Osteoblast (primary cell): Measurements from ENCODE around the gene FNBP1L. TPM values are rescaled to one million over a fixed set of nuclear protein-coding genes. Genes with fewer than 3 reads are reported as not detected.

Source experiments
- DNase-seq: peaks from one replicate; pipeline ENCODE4 v3.0.0; 2011; ENCODE audit warnings: low spot score, mixed read lengths; ENCODE audit not compliant: insufficient read length; ENCODE audit errors: missing footprints
- H2AFZ ChIP-seq: 2 replicates; pipeline ENCODE4 v1.6.0; 2011; ENCODE audit warnings: mild to moderate bottlenecking, low read length
- H3K27ac ChIP-seq: 2 replicates; pipeline ENCODE4 v1.5.1; 2011; ENCODE audit warnings: mild to moderate bottlenecking, low read depth, low read length, moderate library complexity
- H3K27me3 ChIP-seq: 2 replicates; pipeline ENCODE4 v1.6.0; 2012; ENCODE audit warnings: mild to moderate bottlenecking, control low read depth, inconsistent platforms, low read length, moderate library complexity; ENCODE audit not compliant: insufficient read depth
- H3K36me3 ChIP-seq: 2 replicates; pipeline ENCODE4 v1.5.1; 2011; ENCODE audit warnings: mild to moderate bottlenecking, low read length, control low read depth, moderate library complexity; ENCODE audit not compliant: insufficient read depth
- H3K4me1 ChIP-seq: 2 replicates; pipeline ENCODE4 v1.5.1; 2011; ENCODE audit warnings: mild to moderate bottlenecking, low read length, control low read depth, moderate library complexity; ENCODE audit not compliant: insufficient read depth
- H3K4me2 ChIP-seq: 2 replicates; pipeline ENCODE4 v1.6.0; 2011; ENCODE audit warnings: mild to moderate bottlenecking, low read length; ENCODE audit not compliant: insufficient read depth
- H3K4me3 ChIP-seq: fragments of 200-600 bp; sonication (generic); 3 replicates; pipeline ENCODE4 v1.5.1; 2012; ENCODE audit warnings: mild to moderate bottlenecking, low read length, inconsistent platforms; ENCODE audit not compliant: insufficient read depth
- H3K79me2 ChIP-seq: 2 replicates; pipeline ENCODE4 v1.6.0; 2012; ENCODE audit warnings: mild to moderate bottlenecking, low read length, control low read depth, inconsistent platforms; ENCODE audit not compliant: insufficient read depth
- H3K9me3 ChIP-seq: 2 replicates; pipeline ENCODE4 v1.5.1; 2011; ENCODE audit warnings: low read depth, low read length, control low read depth
- H4K20me1 ChIP-seq: 2 replicates; pipeline ENCODE4 v1.6.0; 2012; ENCODE audit warnings: mild to moderate bottlenecking, low read length, control low read depth; ENCODE audit not compliant: insufficient read depth
- CTCF ChIP-seq: IDR thresholded peaks from 2 replicates; pipeline ENCODE4 v1.5.1; 2011; ENCODE audit warnings: mild to moderate bottlenecking, low read depth, low read length, moderate library complexity; ENCODE audit errors: extremely low read depth
- total RNA-seq: library from RNA; depleted of rRNA; stranded (reverse); fragments of >200 nt; gene quantifications from 2 replicates; pipeline ENCODE4 v1.2.3, GENCODE V29; 2012

Gene FNBP1L
- total RNA-seq, 1 donor, result 8.7 TPM

GRCh38 chr1:93598396-93598795 lies 150.5 kb downstream of the FNBP1L start:
- Histone ChIP-seq H3K36me3 (peaks cover 3% of the 10 kb centered on the region), H2AFZ (no peak overlapping the region), H4K20me1 (peaks cover 67% of the 10 kb centered on the region), H3K4me2 (no peak overlapping the region), H3K4me1 (peaks cover 26% of the 10 kb centered on the region), H3K79me2 (peaks cover 100% of the 10 kb centered on the region), H3K27me3 (no peaks in the 10 kb centered on the region), H3K9me3 (no peaks in the 10 kb centered on the region), H3K27ac (no peak overlapping the region), H3K4me3 (no peak overlapping the region)
- DNase-seq, result no peak
- no peak for TF ChIP-seq CTCF

- Histone ChIP-seq H3K79me2 (peaks cover 100% of the 10 kb centered on the region), H3K27me3 (no peaks in the 10 kb centered on the region), H4K20me1 (peaks cover 69% of the 10 kb centered on the region), H3K4me1 (peaks cover 25% of the 10 kb centered on the region), H3K27ac (no peak overlapping the region), H3K4me3 (no peak overlapping the region), H3K9me3 (no peaks in the 10 kb centered on the region), H3K4me2 (no peak overlapping the region), H2AFZ (no peak overlapping the region), H3K36me3 (peaks cover 3% of the 10 kb centered on the region)
- no peak for TF ChIP-seq CTCF
- DNase-seq, result no peak
Observed at GRCh38 chr1:93598861-93599439, 151.0 kb downstream of the FNBP1L start.

- DNase-seq, result no peak
- H3K27me3 ChIP-seq, result no peaks in the 10 kb centered on the region
- no peaks in the 10 kb centered on the region for H3K9me3 ChIP-seq
- no peak overlapping the region for H2AFZ ChIP-seq
- no peak overlapping the region for H3K4me3 ChIP-seq
- H3K4me1 ChIP-seq, result peaks cover 19% of the 10 kb centered on the region
- no peak overlapping the region for H3K4me2 ChIP-seq
- peaks cover 100% of the 10 kb centered on the region for H3K79me2 ChIP-seq
- H3K27ac ChIP-seq, result no peak overlapping the region
- H4K20me1 ChIP-seq, result peaks cover 64% of the 10 kb centered on the region
- no peak for TF ChIP-seq CTCF
- peaks cover 3% of the 10 kb centered on the region for H3K36me3 ChIP-seq
Observed at GRCh38 chr1:93599479-93599878, 151.6 kb downstream of the FNBP1L start.

GRCh38 chr1:93600663-93601062 lies 152.7 kb downstream of the FNBP1L start:
- Histone ChIP-seq H3K4me1 (peaks cover 18% of the 10 kb centered on the region), H3K4me2 (no peak overlapping the region), H3K27ac (no peak overlapping the region), H3K27me3 (no peaks in the 10 kb centered on the region), H3K36me3 (peaks cover 3% of the 10 kb centered on the region), H3K9me3 (no peaks in the 10 kb centered on the region), H4K20me1 (peaks cover 56% of the 10 kb centered on the region), H3K4me3 (no peak overlapping the region), H2AFZ (no peak overlapping the region), H3K79me2 (peaks cover 97% of the 10 kb centered on the region)
- no peak for TF ChIP-seq CTCF
- no peak for DNase-seq
